ENCODE measurements around the gene GADD45A.

GADD45A gene

GRCh38 chr1:67672260-67672803 lies 12.7 kb upstream of the GADD45A start:
- DNase-seq: no peak

GRCh38 chr1:67673468-67674201 lies 11.4 kb upstream of the GADD45A start:
- DNase-seq: no peak

GRCh38 chr1:67674260-67675011 lies 10.6 kb upstream of the GADD45A start:
- peak; percentile 23 for DNase-seq

DNA sequence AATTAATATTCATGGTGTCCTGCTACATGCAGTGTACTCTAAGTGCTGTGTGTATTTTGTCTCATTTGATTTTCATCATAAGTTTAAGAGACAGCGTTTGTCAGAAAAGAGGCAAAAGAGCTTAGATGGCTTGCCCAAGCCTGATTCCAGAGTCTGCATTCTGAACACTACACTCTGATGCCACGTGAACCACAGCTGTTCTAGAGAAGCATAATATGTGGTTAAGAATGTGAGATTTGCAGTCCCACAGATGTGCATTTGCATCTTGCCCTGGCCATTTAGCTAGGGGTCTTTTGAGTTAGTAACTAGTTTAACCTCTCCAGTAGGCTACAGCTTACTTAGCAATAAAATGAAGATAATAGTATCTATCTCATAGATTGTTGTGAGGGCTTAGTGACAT lies 9.2 kb upstream of the GADD45A start:
- no peak for DNase-seq

- DNase-seq: no peak
Observed at GRCh38 chr1:67676287-67676686, 8.7 kb upstream of the GADD45A start.

DNA sequence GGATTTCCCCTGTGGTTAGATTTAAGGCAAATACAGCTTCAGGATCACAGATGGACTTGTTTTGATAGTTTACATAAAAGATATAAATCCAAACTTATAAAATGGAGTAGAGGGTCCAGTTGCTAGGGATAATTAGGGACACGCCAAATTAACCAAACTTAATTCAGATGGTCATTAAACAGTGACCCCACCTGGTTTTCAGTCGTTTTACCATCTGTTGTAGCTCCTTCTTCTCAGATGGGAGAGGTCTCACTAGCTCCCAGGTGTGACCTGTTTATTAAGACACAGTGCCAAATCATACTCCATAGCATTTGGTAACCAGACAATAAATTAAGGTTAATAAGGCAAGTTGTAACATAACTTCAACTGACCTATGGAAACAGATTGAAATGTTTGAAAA lies 8.1 kb upstream of the GADD45A start:
- no peak for DNase-seq

GRCh38 chr1:67677408-67677807 lies 7.6 kb upstream of the GADD45A start:
- no peak for DNase-seq

DNA sequence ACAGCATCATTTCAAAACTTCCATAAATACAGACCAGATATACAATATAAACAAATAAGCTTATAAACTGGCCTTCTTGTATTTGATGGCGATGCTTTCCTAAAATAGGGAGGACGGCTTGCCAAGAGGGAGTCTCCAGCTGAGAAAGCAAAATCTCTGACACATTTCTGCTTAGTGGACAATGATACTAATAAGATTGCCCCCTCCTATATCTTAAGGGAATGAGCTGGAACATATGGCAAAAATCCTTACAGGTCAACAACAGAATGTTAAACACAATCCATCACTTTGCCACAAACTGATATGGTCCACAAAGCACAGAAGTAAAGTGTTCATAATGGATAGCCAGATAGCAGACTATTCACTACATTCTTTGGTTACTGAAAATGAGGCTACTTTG lies 7.1 kb upstream of the GADD45A start:
- no peak for DNase-seq

- DNase-seq: no peak
Observed at GRCh38 chr1:67679691-67680090, 5.3 kb upstream of the GADD45A start.

DNA sequence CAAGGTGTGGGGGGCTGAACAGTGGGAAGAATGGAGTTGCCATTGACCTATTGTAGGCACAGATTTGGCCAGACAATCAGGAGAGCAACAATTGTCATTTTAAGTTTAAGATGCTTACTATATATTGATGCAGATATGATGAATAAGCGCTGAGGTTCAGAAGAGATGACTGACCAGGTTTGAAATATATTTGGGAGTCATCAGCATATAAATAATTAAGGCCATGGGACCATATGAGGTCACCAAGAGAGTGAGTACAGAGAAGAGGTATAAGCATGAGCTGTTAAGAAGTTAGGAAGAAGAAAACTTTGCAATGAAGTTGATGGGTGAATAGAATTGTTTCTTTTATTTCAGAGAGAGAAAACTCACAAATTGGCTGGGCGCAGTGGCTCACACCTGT lies 4.5 kb upstream of the GADD45A start:
- DNase-seq: no peak

GRCh38 chr1:67682659-67683197 lies 2.3 kb upstream of the GADD45A start:
- no peak for DNase-seq

GRCh38 chr1:67683316-67683715 lies 1.7 kb upstream of the GADD45A start:
- DNase-seq: no peak

GRCh38 chr1:67683766-67684525 lies 1.1 kb upstream of the GADD45A start:
- DNase-seq: no peak

- no peak for DNase-seq
Observed at GRCh38 chr1:67684526-67685066, 405 bp upstream of the GADD45A start.

- DNase-seq: peak; percentile 61
Observed at GRCh38 chr1:67685558-67686266, 711 bp downstream of the GADD45A start.

DNA sequence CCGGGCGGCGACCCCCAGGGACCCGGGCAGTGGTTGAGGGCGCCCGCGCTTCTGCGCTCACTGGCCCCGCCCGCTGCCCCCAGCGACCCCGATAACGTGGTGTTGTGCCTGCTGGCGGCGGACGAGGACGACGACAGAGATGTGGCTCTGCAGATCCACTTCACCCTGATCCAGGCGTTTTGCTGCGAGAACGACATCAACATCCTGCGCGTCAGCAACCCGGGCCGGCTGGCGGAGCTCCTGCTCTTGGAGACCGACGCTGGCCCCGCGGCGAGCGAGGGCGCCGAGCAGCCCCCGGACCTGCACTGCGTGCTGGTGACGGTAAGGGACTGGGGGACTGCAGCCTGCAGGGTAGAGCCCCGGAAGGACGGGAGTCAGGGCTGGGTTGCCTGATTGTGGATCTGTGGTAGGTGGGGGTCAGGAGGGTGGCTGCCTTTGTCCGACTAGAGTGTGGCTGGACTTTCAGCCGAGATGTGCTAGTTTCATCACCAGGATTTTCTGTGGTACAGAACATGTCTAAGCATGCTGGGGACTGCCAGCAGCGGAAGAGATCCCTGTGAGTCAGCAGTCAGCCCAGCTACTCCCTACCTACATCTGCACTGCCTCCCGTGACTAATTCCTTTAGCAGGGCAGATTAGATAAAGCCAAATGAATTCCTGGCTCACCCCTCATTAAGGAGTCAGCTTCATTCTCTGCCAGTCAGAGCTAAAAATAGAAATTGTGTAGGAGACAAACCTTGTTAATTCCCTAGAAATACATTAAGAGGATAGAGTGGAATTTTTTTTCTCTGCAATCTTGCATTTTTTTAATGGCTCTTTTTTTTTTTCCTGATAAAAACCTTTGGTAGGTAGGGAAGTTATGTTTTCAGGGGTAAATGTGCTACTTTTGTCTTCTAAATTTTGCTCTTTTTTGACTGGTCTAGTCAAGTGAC lies 1.5 kb downstream of the GADD45A start:
- DNase-seq: peak; percentile 44

DNA sequence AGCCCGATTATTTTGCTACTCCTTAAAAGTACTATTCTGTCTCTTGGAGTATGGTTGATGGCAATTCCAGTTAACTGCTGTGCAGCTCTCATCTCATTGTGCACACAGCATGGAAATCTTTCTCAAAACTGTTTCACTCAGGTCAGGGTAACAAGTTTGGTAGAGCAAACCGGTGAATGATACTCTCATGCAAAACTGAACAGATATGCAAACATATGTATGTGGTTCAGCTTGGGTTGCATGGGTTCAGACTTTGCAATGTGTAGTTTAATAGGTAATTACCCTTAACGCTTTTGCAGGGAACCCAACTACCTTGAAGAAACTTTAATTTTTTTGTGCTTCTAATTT lies 2.2 kb downstream of the GADD45A start:
- no peak for DNase-seq

GRCh38 chr1:67687649-67688048 lies 2.6 kb downstream of the GADD45A start:
- no peak for DNase-seq

DNA sequence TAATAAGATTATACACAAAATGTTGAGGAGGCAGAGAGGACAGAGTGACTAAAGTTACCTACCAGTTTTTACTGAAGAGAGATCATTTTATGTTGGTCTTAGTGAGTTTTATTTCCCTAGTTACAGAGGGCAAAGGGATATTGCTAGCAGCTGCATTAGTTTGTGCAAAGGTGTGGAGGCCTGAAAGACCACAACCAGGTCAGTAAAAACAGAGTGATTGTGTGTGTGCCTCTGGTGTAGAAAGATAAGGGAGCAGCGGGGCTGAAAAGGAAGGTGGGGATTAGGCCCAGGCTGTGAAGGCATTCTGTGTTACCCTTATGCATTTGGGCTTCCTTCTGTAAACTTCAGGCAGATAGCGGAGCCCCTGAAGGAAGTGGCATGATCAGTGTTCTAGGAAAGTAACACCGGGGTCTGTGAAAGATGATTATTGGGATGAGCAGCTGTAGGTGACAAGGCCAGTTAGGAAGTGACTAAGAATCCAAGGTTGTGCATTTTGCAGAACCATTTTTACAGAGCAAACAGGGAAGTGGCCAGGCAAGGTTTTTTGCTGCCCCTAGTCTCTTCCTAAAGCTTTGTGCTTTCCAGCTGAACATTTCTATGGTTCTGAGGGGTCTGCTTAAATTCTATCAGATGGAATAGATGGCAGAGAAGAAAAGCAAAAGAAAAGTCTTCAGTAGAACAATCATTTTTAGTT lies 3.7 kb downstream of the GADD45A start:
- no peak for DNase-seq

DNA sequence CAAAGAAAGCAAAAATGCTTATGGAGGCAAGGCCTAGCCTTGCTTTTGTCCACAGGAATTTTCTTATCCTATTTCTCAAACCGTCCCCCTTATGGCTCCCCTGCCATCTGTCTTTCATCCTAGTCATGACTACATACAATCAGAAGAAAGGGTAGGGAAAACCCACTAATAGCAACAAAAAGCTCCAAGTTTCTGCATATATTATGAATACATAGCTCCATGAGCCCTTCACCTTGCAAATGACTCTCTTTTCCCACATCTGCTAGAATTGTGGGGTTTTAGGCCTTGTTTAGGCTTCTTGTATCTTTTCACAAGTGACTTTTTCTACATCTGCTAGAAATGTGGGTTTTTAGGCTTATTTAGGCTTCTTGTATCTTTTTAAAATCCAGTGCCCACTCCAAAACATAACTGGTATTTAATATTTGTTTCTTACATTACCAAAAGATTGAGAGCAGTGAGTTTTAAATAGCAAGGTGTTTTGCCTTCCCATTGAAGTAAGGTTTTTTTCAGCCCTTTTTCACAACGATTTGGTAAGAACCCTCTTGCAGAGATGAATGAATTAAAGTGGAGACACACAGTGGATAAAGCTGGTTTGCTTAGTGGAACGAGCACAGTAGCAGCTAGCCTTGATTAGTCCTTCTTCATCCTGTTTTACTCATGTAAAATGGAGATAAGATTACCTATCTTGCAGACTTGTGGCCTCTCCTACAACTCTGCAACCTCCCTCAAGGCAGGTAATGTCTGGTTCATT lies 4.4 kb downstream of the GADD45A start:
- DNase-seq: no peak
